ENCODE results near the gene UFSP2.

Gene UFSP2

DNA sequence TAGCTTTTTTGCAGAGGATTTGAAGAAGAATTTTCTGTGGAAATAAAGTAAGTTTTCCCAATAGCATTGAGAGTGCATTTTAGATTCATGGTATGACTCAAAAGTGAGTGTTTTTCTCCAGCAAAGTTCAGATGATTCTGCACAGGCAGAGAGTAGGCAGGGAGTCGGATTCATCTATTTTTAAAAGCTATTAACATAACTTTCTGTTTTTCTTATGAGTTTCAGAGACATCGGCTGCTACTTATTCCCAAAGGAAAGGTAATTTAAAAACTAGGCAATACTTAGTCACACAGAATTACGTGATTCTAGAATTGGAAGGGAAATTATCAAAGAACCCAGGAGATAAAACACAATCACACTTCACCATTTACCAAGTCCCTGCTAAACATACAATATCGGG is 41.3 kb upstream of the UFSP2 start:
- WGBS (ENCODE audit: extremely low coverage, insufficient coverage, insufficient read length): no CpG with 5 or more reads among the region's 4 CpGs
- Histone ChIP-seq H3K4me3 (ENCODE audit: low read depth, low read length) (no peak overlapping the region), H2AFZ (ENCODE audit: insufficient read depth, low read length, poor library complexity) (no peak overlapping the region), H2AK5ac (ENCODE audit: low read length) (no peak overlapping the region), H2BK5ac (ENCODE audit: low read depth, low read length, poor library complexity) (no peak overlapping the region), H4K12ac (ENCODE audit: low read depth, low read length) (no peak overlapping the region), H3K14ac (ENCODE audit: low read length) (no peak overlapping the region), H4K91ac (ENCODE audit: low read depth, low read length) (no peak overlapping the region), H4K8ac (ENCODE audit: low read depth, low read length) (no peak overlapping the region), H2BK12ac (ENCODE audit: low read length) (no peak overlapping the region), H3K4ac (ENCODE audit: low read depth, low read length) (no peak overlapping the region), H3K79me2 (ENCODE audit: control insufficient read depth, insufficient read depth, low read length, poor library complexity) (peaks cover 4% of the 10 kb centered on the region), H3K36me3 (ENCODE audit: control insufficient read depth in 1 of 2, insufficient read depth in 2 of 2, low read length in 2 of 2) (no peaks in the 10 kb centered on the region), H3K27me3 (ENCODE audit: insufficient read depth, low read length) (peaks cover 3% of the 10 kb centered on the region), H3K18ac (ENCODE audit: low read length) (no peak overlapping the region), H3K23ac (ENCODE audit: low read length) (no peak overlapping the region), H3K4me1 (ENCODE audit: control insufficient read depth in 1 of 2, insufficient read depth in 2 of 2, low read length in 2 of 2) (peaks cover 3 to 4% of the 10 kb centered on the region in 2 experiments), H2BK120ac (ENCODE audit: insufficient read depth, low read length, poor library complexity) (no peak overlapping the region), H3K9ac (ENCODE audit: low read length) (no peak overlapping the region), H3K4me2 (ENCODE audit: low read length) (no peak overlapping the region), H3K79me1 (ENCODE audit: low read length) (no peaks in the 10 kb centered on the region), H3K9me3 (ENCODE audit: insufficient read depth, low read depth, low read length) (no peaks in the 10 kb centered on the region), H3K27ac (ENCODE audit: low read depth, low read length) (no peak overlapping the region)
- no peak for DNase-seq

DNA sequence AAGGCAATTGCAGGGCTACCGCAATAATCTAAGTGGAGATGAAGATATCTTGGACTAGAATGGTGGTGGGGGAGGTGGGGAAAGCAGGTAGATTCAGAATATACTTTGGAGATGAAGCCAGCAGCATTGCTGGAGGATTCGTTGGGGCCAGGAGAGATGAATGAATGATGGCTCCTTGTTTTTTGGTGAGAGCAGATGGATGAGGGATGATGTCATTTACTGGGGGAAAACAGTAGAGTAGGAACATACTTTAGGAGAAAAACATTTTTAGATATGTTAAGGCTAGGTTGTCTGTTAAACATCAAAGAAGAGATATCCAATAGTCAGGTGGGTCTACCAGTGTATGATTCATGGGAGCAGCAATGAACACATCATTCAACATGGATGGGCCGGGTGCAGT is 39.9 kb upstream of the UFSP2 start:
- H3K79me1 ChIP-seq (ENCODE audit: low read length): no peaks in the 10 kb centered on the region
- no CpG with 5 or more reads among the region's 3 CpGs for WGBS (ENCODE audit: extremely low coverage, insufficient coverage, insufficient read length)
- H3K9ac ChIP-seq (ENCODE audit: low read length): no peak overlapping the region
- peaks cover 3% of the 10 kb centered on the region for H3K27me3 ChIP-seq (ENCODE audit: insufficient read depth, low read length)
- H3K4me2 ChIP-seq (ENCODE audit: low read length): no peak overlapping the region
- peaks cover 3% of the 10 kb centered on the region in 2 experiments for H3K4me1 ChIP-seq (ENCODE audit: control insufficient read depth in 1 of 2, insufficient read depth in 2 of 2, low read length in 2 of 2)
- H3K9me3 ChIP-seq (ENCODE audit: insufficient read depth, low read depth, low read length): no peaks in the 10 kb centered on the region
- H2AFZ ChIP-seq (ENCODE audit: insufficient read depth, low read length, poor library complexity): no peak overlapping the region
- DNase-seq: no peak
- no peaks in the 10 kb centered on the region for H3K36me3 ChIP-seq (ENCODE audit: control insufficient read depth in 1 of 2, insufficient read depth in 2 of 2, low read length in 2 of 2)
- H2BK12ac ChIP-seq (ENCODE audit: low read length): no peak overlapping the region
- H2BK5ac ChIP-seq (ENCODE audit: low read depth, low read length, poor library complexity): no peak overlapping the region
- no peak overlapping the region for H4K91ac ChIP-seq (ENCODE audit: low read depth, low read length)
- no peak overlapping the region for H2BK120ac ChIP-seq (ENCODE audit: insufficient read depth, low read length, poor library complexity)
- H2AK5ac ChIP-seq (ENCODE audit: low read length): no peak overlapping the region
- H3K79me2 ChIP-seq (ENCODE audit: control insufficient read depth, insufficient read depth, low read length, poor library complexity): no peaks in the 10 kb centered on the region
- no peak overlapping the region for H3K4me3 ChIP-seq (ENCODE audit: low read depth, low read length)
- no peak overlapping the region for H4K8ac ChIP-seq (ENCODE audit: low read depth, low read length)
- H4K12ac ChIP-seq (ENCODE audit: low read depth, low read length): no peak overlapping the region
- H3K27ac ChIP-seq (ENCODE audit: low read depth, low read length): no peak overlapping the region
- no peak overlapping the region for H3K4ac ChIP-seq (ENCODE audit: low read depth, low read length)
- H3K18ac ChIP-seq (ENCODE audit: low read length): no peak overlapping the region
- H3K14ac ChIP-seq (ENCODE audit: low read length): no peak overlapping the region
- no peak overlapping the region for H3K23ac ChIP-seq (ENCODE audit: low read length)

DNA sequence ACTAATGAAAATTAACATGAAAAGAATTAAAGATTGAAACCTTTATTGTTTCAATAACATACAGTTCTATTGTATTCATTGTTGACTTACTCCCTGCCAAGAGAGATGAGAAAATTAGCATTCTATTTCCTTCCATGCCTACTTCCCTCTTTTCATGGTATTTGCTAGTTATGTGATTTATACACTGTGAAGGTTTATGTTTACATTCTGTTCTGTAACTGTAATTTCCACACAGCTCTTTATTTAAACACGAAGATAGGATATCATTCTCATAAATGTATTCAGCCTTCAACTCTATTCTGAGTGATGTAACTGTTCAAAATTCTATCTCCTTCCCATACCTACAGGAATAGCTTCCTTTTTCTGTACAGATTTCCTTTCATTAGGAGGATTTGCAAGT is 39.1 kb upstream of the UFSP2 start:
- WGBS (ENCODE audit: extremely low coverage, insufficient coverage, insufficient read length): no CpG with 5 or more reads among the region's 1 CpG
- H3K79me2 ChIP-seq (ENCODE audit: control insufficient read depth, insufficient read depth, low read length, poor library complexity): no peaks in the 10 kb centered on the region
- no peak overlapping the region for H3K4me2 ChIP-seq (ENCODE audit: low read length)

DNA sequence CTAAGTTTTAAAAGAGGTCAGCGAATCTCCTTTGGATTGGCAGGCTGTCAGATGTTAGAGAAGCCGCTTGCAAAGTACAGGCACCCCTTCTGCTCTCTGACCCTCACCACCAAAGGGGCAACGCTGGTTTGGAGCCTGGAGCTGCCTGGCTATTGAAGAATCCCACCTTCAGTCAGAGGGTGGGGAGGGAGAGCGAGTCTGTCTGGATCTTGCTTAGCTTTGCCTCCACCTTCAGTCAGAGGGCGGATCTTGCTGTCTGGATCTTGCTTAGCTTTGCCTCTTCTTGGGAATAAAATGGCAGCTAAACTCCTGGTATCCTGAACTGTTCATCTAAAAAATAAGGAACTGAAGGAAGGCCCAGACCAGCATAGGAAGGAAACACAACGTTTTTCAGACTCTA is 38.4 kb upstream of the UFSP2 start:
- Histone ChIP-seq H3K18ac (ENCODE audit: low read length) (no peak overlapping the region), H3K9ac (ENCODE audit: low read length) (no peak overlapping the region), H3K4ac (ENCODE audit: low read depth, low read length) (no peak overlapping the region), H2BK5ac (ENCODE audit: low read depth, low read length, poor library complexity) (no peak overlapping the region), H4K12ac (ENCODE audit: low read depth, low read length) (no peak overlapping the region), H3K23ac (ENCODE audit: low read length) (no peak overlapping the region), H4K91ac (ENCODE audit: low read depth, low read length) (no peak overlapping the region), H3K14ac (ENCODE audit: low read length) (no peak overlapping the region), H3K9me3 (ENCODE audit: insufficient read depth, low read depth, low read length) (no peaks in the 10 kb centered on the region), H2AK5ac (ENCODE audit: low read length) (no peak overlapping the region), H2AFZ (ENCODE audit: insufficient read depth, low read length, poor library complexity) (no peak overlapping the region), H3K27ac (ENCODE audit: low read depth, low read length) (no peak overlapping the region), H3K4me3 (ENCODE audit: low read depth, low read length) (no peak overlapping the region), H3K27me3 (ENCODE audit: insufficient read depth, low read length) (peaks cover 3% of the 10 kb centered on the region), H4K8ac (ENCODE audit: low read depth, low read length) (no peak overlapping the region), H2BK12ac (ENCODE audit: low read length) (no peak overlapping the region), H3K79me1 (ENCODE audit: low read length) (no peaks in the 10 kb centered on the region), H3K4me2 (ENCODE audit: low read length) (no peak overlapping the region), H2BK120ac (ENCODE audit: insufficient read depth, low read length, poor library complexity) (no peak overlapping the region), H3K79me2 (ENCODE audit: control insufficient read depth, insufficient read depth, low read length, poor library complexity) (no peaks in the 10 kb centered on the region), H3K36me3 (ENCODE audit: control insufficient read depth in 1 of 2, insufficient read depth in 2 of 2, low read length in 2 of 2) (no peaks in the 10 kb centered on the region), H3K4me1 (ENCODE audit: control insufficient read depth in 1 of 2, insufficient read depth in 2 of 2, low read length in 2 of 2) (no peaks in the 10 kb centered on the region)
- DNase-seq: no peak
- no CpG with 5 or more reads among the region's 6 CpGs for WGBS (ENCODE audit: extremely low coverage, insufficient coverage, insufficient read length)

More for the DNA sequence above, 39.1 kb upstream of the UFSP2 start:
- no peak overlapping the region for H2AFZ ChIP-seq (ENCODE audit: insufficient read depth, low read length, poor library complexity)
- no peak overlapping the region for H2BK5ac ChIP-seq (ENCODE audit: low read depth, low read length, poor library complexity)
- H3K9me3 ChIP-seq (ENCODE audit: insufficient read depth, low read depth, low read length): no peaks in the 10 kb centered on the region
- H4K12ac ChIP-seq (ENCODE audit: low read depth, low read length): no peak overlapping the region
- H3K9ac ChIP-seq (ENCODE audit: low read length): no peak overlapping the region
- H3K36me3 ChIP-seq (ENCODE audit: control insufficient read depth in 1 of 2, insufficient read depth in 2 of 2, low read length in 2 of 2): no peaks in the 10 kb centered on the region
- no peak overlapping the region for H2BK120ac ChIP-seq (ENCODE audit: insufficient read depth, low read length, poor library complexity)
- H3K14ac ChIP-seq (ENCODE audit: low read length): no peak overlapping the region
- H3K27ac ChIP-seq (ENCODE audit: low read depth, low read length): no peak overlapping the region
- peaks cover 3% of the 10 kb centered on the region for H3K27me3 ChIP-seq (ENCODE audit: insufficient read depth, low read length)
- H3K4ac ChIP-seq (ENCODE audit: low read depth, low read length): no peak overlapping the region
- no peak overlapping the region for H4K91ac ChIP-seq (ENCODE audit: low read depth, low read length)
- no peak overlapping the region for H4K8ac ChIP-seq (ENCODE audit: low read depth, low read length)
- no peaks in the 10 kb centered on the region for H3K4me1 ChIP-seq (ENCODE audit: control insufficient read depth in 1 of 2, insufficient read depth in 2 of 2, low read length in 2 of 2)
- DNase-seq: no peak
- H3K79me1 ChIP-seq (ENCODE audit: low read length): no peaks in the 10 kb centered on the region
- H2AK5ac ChIP-seq (ENCODE audit: low read length): no peak overlapping the region
- H2BK12ac ChIP-seq (ENCODE audit: low read length): no peak overlapping the region
- H3K18ac ChIP-seq (ENCODE audit: low read length): no peak overlapping the region
- H3K4me3 ChIP-seq (ENCODE audit: low read depth, low read length): no peak overlapping the region
- no peak overlapping the region for H3K23ac ChIP-seq (ENCODE audit: low read length)

Data from trophoblast cell (in vitro differentiated cells and primary cell).